ENCODE results near the gene ITGA8.
"Not testable (repeated sequence)": the region's sequence is repeated elsewhere in the genome, so short reads cannot be mapped to it uniquely, and the experiment has no call there.

Gene ITGA8

GRCh38 chr10:15672469-15672868, 47.3 kb downstream of the ITGA8 start:
- no peak for DNase-seq

GRCh38 chr10:15670880-15671279, 48.8 kb downstream of the ITGA8 start:
- no peak for DNase-seq

GRCh38 chr10:15661574-15661973, 58.1 kb downstream of the ITGA8 start:
- DNase-seq = no peak

GRCh38 chr10:15660990-15661389, 58.7 kb downstream of the ITGA8 start:
- DNase-seq = no peak

- no peak for DNase-seq
These were observed 61.5 kb downstream of the ITGA8 start for GRCh38 chr10:15658069-15658702.

GRCh38 chr10:15652757-15653156, 67.0 kb downstream of the ITGA8 start:
- no peak for DNase-seq

GRCh38 chr10:15652117-15652516, 67.6 kb downstream of the ITGA8 start:
- DNase-seq = no peak

GRCh38 chr10:15651175-15651574, 68.5 kb downstream of the ITGA8 start:
- no peak for DNase-seq

- DNase-seq = no peak
These were observed 77.6 kb downstream of the ITGA8 start for GRCh38 chr10:15642095-15642494.

GRCh38 chr10:15640536-15641085, 79.1 kb downstream of the ITGA8 start:
- DNase-seq = no peak

- DNase-seq = no peak
These were observed 83.3 kb downstream of the ITGA8 start for GRCh38 chr10:15636446-15636845.

GRCh38 chr10:15632456-15633091, 87.1 kb downstream of the ITGA8 start:
- no peak for DNase-seq

- DNase-seq = not testable (repeated sequence)
These were observed 88.5 kb downstream of the ITGA8 start for GRCh38 chr10:15631205-15631604.

- no peak for DNase-seq
These were observed 89.4 kb downstream of the ITGA8 start for GRCh38 chr10:15630353-15630752.

GRCh38 chr10:15627617-15628196, 92.0 kb downstream of the ITGA8 start:
- DNase-seq = no peak

- no peak for DNase-seq
These were observed 92.8 kb downstream of the ITGA8 start for GRCh38 chr10:15626937-15627336.

- DNase-seq = no peak
These were observed 94.5 kb downstream of the ITGA8 start for GRCh38 chr10:15625261-15625660.

GRCh38 chr10:15624401-15625196, 95.1 kb downstream of the ITGA8 start:
- no peak for DNase-seq

- DNase-seq = no peak
These were observed 98.7 kb downstream of the ITGA8 start for GRCh38 chr10:15620836-15621515.

GRCh38 chr10:15620337-15620736, 99.4 kb downstream of the ITGA8 start:
- no peak for DNase-seq

GRCh38 chr10:15609246-15609645, 110.5 kb downstream of the ITGA8 start:
- DNase-seq = no peak

- no peak for DNase-seq
These were observed 113.3 kb downstream of the ITGA8 start for GRCh38 chr10:15606377-15606776.

Measured in NCI-H1436 treated with DMSO at 0.1 percent for 48 hours (cell line).